Measurements from ENCODE around the gene CERKL.
A peak's percentile ranks its signal among the peaks of the same experiment; 100 is the strongest.

Gene CERKL

DNA sequence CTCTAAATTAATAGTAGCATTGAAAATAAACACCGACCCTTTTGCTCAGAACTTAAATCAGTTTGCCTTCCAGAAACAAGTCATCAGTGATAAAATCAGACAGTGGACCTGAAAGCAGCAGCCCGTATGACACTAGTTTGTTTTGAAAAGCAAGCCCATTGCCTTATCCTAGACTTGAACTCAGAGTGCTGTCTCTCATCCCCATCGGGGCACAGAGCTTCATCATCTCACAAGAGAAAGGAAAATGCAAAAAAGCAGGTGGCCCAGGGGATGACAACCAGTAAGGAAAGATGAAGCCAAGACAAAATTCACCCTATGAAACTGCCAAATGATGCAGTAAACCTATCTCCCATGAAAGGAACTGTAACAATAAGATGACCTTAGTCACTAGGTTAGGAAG is 71.2 kb downstream of the CERKL start:
- TF ChIP-seq, protein P1, sequence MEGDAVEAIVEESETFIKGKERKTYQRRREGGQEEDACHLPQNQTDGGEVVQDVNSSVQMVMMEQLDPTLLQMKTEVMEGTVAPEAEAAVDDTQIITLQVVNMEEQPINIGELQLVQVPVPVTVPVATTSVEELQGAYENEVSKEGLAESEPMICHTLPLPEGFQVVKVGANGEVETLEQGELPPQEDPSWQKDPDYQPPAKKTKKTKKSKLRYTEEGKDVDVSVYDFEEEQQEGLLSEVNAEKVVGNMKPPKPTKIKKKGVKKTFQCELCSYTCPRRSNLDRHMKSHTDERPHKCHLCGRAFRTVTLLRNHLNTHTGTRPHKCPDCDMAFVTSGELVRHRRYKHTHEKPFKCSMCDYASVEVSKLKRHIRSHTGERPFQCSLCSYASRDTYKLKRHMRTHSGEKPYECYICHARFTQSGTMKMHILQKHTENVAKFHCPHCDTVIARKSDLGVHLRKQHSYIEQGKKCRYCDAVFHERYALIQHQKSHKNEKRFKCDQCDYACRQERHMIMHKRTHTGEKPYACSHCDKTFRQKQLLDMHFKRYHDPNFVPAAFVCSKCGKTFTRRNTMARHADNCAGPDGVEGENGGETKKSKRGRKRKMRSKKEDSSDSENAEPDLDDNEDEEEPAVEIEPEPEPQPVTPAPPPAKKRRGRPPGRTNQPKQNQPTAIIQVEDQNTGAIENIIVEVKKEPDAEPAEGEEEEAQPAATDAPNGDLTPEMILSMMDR (conservative IDR thresholded peaks at IDR 0.05; ENCODE audit: low read depth, low read length): no peak
- Histone ChIP-seq H3K4me3 (IDR thresholded peaks at IDR 0.05; ENCODE audit: insufficient read depth, low read depth, low read length) (no peak overlapping the region), H3K27ac (no peak overlapping the region), H4K20me1 (ENCODE audit: insufficient read depth) (no peaks in the 10 kb centered on the region), H2AFZ (ENCODE audit: low read depth) (no peak overlapping the region), H3K27me3 (ENCODE audit: insufficient read depth, low read depth) (no peaks in the 10 kb centered on the region), H3K9ac (no peak overlapping the region), H3K36me3 (ENCODE audit: insufficient read depth) (no peaks in the 10 kb centered on the region), H3K4me2 (peak overlapping the region; percentile 41; the same call in 1 of the 2 replicates), H3K4me1 (ENCODE audit: low read depth, poor library complexity, severe bottlenecking) (peaks cover 25% of the 10 kb centered on the region), H3K79me2 (ENCODE audit: insufficient read depth, low read depth) (no peaks in the 10 kb centered on the region)

DNA sequence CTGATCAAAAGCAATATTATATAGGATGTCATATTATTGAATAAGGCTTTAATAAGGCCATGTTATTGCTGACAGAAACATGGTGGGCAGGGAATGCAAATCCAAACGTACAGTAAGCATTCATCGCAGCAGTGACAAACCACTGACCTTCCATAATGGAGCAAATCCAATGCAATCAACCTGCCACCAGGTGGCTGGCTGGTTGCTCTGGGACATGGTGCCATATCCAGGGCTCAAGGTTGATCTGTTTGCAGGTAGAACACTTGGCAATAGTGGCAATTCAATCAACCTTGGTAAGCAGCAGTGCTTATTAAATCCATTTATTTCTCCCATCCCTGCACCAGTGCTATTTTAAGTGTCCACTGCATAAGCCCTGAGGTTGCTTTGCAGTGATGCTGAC is 75.4 kb downstream of the CERKL start:
- Histone ChIP-seq H3K9ac (no peak overlapping the region), H3K4me1 (ENCODE audit: low read depth, poor library complexity, severe bottlenecking) (peaks cover 15% of the 10 kb centered on the region), H3K27me3 (ENCODE audit: insufficient read depth, low read depth) (no peaks in the 10 kb centered on the region), H3K27ac (no peak overlapping the region), H3K4me3 (IDR thresholded peaks at IDR 0.05; ENCODE audit: insufficient read depth, low read depth, low read length) (no peak overlapping the region), H3K4me2 (no peak overlapping the region), H3K36me3 (ENCODE audit: insufficient read depth) (no peaks in the 10 kb centered on the region), H3K79me2 (ENCODE audit: insufficient read depth, low read depth) (no peaks in the 10 kb centered on the region), H4K20me1 (ENCODE audit: insufficient read depth) (no peaks in the 10 kb centered on the region), H2AFZ (ENCODE audit: low read depth) (no peak overlapping the region)
- TF ChIP-seq, protein P1 (conservative IDR thresholded peaks at IDR 0.05; ENCODE audit: low read depth, low read length): no peak; the same call in none of the 2 replicates

DNA sequence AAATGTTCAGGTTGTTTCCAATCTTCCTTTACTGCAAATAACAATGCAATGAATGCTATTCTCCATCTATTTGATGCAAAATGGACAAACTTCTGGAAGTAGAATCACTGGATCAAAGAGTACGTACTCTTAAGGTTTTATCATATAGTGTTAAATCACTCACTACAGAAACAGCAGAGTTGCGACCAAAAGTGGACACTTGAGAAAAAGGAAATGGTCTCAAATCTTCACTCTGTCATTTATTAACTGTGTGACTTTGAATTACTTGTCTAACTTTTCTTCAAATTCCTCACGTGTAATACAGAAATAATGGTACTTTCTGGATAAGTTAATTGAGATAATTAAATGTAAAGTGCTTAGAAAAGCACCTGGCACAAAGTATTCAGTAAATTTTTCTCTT is 78.1 kb downstream of the CERKL start:
- no peaks in the 10 kb centered on the region for H4K20me1 ChIP-seq (ENCODE audit: insufficient read depth)
- TF ChIP-seq, protein P1 (conservative IDR thresholded peaks at IDR 0.05; ENCODE audit: low read depth, low read length): no peak
- no peaks in the 10 kb centered on the region for H3K4me1 ChIP-seq (ENCODE audit: low read depth, poor library complexity, severe bottlenecking)
- no peak overlapping the region for H3K9ac ChIP-seq
- no peaks in the 10 kb centered on the region for H3K27me3 ChIP-seq (ENCODE audit: insufficient read depth, low read depth)
- H3K27ac ChIP-seq: no peak overlapping the region
- H2AFZ ChIP-seq (ENCODE audit: low read depth): no peak overlapping the region
- no peak overlapping the region for H3K4me3 ChIP-seq (IDR thresholded peaks at IDR 0.05; ENCODE audit: insufficient read depth, low read depth, low read length)
- H3K79me2 ChIP-seq (ENCODE audit: insufficient read depth, low read depth): no peaks in the 10 kb centered on the region
- H3K4me2 ChIP-seq: no peak overlapping the region
- H3K36me3 ChIP-seq (ENCODE audit: insufficient read depth): no peaks in the 10 kb centered on the region

DNA sequence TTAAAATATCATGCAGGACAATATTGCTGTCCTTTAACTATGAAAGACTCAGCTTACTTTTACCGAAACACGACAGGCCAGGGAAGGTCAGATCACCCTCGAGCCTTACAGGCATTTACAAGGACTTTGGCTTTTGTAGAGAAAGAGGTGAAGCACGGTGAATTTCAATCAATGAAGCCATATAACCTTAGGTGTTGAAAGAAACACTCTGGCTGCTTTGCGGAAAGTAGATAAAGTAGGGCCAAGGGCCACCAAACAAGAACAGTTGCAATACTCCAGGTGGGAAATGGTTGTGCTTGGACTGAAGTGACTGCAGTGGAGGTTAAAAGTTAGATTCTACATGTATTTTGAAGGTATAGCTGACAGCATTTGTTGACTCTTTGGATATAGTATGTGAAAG is 80.5 kb downstream of the CERKL start:
- Histone ChIP-seq H3K4me2 (no peak overlapping the region), H4K20me1 (ENCODE audit: insufficient read depth) (no peaks in the 10 kb centered on the region), H3K9ac (no peak overlapping the region), H3K36me3 (ENCODE audit: insufficient read depth) (no peaks in the 10 kb centered on the region), H3K4me1 (ENCODE audit: low read depth, poor library complexity, severe bottlenecking) (no peaks in the 10 kb centered on the region), H3K27me3 (ENCODE audit: insufficient read depth, low read depth) (no peaks in the 10 kb centered on the region), H3K27ac (no peak overlapping the region), H3K79me2 (ENCODE audit: insufficient read depth, low read depth) (no peaks in the 10 kb centered on the region), H3K4me3 (IDR thresholded peaks at IDR 0.05; ENCODE audit: insufficient read depth, low read depth, low read length) (no peak overlapping the region), H2AFZ (ENCODE audit: low read depth) (no peak overlapping the region)
- TF ChIP-seq, protein P1 (conservative IDR thresholded peaks at IDR 0.05; ENCODE audit: low read depth, low read length): no peak

All from KMS-11 (cell line).